ENCODE data around the gene DLEU7. TPM values are rescaled to one million over a fixed set of nuclear protein-coding genes. Genes with fewer than 3 reads are reported as not detected.
A peak's percentile ranks its signal among the peaks of the same experiment; 100 is the strongest.

Gene DLEU7
- total and polyA plus RNA-seq, 2 donors (not counting 1 experiment from before 2014, with no cell fraction given): 0.07 to 0.25 TPM

DNA sequence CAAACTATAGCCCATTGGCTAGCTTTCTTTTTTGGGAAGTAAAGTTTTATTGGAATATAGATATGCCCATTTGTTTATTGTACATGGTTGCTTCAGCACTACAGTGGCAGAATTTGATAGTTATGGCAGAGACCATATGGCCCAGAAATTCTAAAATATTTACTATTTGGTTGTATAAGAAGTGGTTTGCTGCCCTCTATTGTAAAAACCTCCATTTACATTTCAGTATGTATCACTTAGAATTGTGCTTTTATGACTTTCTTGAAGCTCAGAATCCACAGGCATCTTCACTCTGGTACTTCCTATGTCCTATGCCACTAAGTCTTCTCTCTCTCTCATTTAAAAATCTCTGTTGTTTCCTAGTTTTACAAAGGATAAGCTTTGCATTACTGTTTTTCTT is 37.7 kb downstream of the DLEU7 start:
- peaks cover 33% of the 10 kb centered on the region for H3K4me1 Mint-ChIP-seq
- Histone ChIP-seq H3K36me3 (replicated peaks in 1 of 2; ENCODE audit: control extremely low read depth in 1 of 2, control insufficient read depth in 1 of 2, extremely low read depth in 1 of 2, insufficient read depth in 2 of 2, low read length in 1 of 2) (no peaks in the 10 kb centered on the region), H3K79me2 (ENCODE audit: control insufficient read depth, insufficient read depth, low read length) (no peaks in the 10 kb centered on the region), H2AFZ (ENCODE audit: insufficient read depth, low read depth, low read length, poor library complexity, severe bottlenecking) (no peak overlapping the region), H3K4me2 (replicated peaks; ENCODE audit: low read depth, low read length, poor library complexity, severe bottlenecking) (no peak overlapping the region), H4K20me1 (ENCODE audit: control insufficient read depth, insufficient read depth, low read length, poor library complexity, severe bottlenecking) (no peaks in the 10 kb centered on the region), H3K27me3 (replicated peaks in 1 of 4; ENCODE audit: control extremely low read depth in 1 of 4, control insufficient read depth in 3 of 4, insufficient read depth in 4 of 4, low read length in 3 of 4) (no peaks in the 10 kb centered on the region), H3K9me3 (ENCODE audit: control extremely low read depth in 1 of 3, control insufficient read depth in 2 of 3, insufficient read depth in 1 of 3, low read length in 2 of 3) (peaks cover 0 to 10% (median 4%) of the 10 kb centered on the region in 3 donors), H3K4me3 (ENCODE audit: control extremely low read depth in 1 of 5, extremely low read depth in 1 of 5, insufficient read depth in 1 of 5, low read depth in 2 of 5, low read length in 4 of 5) (no peak overlapping the region), H3K4me1 (ENCODE audit: control insufficient read depth in 2 of 2, insufficient read depth in 2 of 2, low read length in 2 of 2) (peaks cover 22 to 23% of the 10 kb centered on the region in 2 donors), H3K9ac (ENCODE audit: low read length) (no peak overlapping the region), H3K27ac (ENCODE audit: low read length in 2 of 2) (no peak overlapping the region)
- H3K4me3 Mint-ChIP-seq: no peak overlapping the region
- no peaks in the 10 kb centered on the region for H3K27me3 Mint-ChIP-seq
- H3K9me3 Mint-ChIP-seq (ENCODE audit: insufficient read depth): peaks cover 2% of the 10 kb centered on the region
- ChIA-PET CTCF (interaction anchor here (0.5 to 3.2 kb wide), 6 partner anchors 54 to 829 kb away, joined by 3 to 21 read pairs (median 4); partner anchors contain the start of genes RNASEH2B and TRIM13), POLR2A (no interaction called here)
- intact Hi-C loops (cut with micrococcal nuclease): loop anchor here (10.0 kb wide), 1 partner anchor 571 kb away; no protein-coding TSS in a partner anchor
- ATAC-seq (ENCODE audit: low read depth) (no peak), DNase-seq (no peak)
- H3K27ac Mint-ChIP-seq: no peak overlapping the region
- no peak for TF ChIP-seq CTCF (IDR thresholded peaks at IDR 0.05)
- TF ChIP-seq EZH2 (IDR thresholded peaks at IDR 0.05; ENCODE audit: borderline replicate concordance, insufficient read depth, low read depth, low read length, poor library complexity, severe bottlenecking): no peak

DNA sequence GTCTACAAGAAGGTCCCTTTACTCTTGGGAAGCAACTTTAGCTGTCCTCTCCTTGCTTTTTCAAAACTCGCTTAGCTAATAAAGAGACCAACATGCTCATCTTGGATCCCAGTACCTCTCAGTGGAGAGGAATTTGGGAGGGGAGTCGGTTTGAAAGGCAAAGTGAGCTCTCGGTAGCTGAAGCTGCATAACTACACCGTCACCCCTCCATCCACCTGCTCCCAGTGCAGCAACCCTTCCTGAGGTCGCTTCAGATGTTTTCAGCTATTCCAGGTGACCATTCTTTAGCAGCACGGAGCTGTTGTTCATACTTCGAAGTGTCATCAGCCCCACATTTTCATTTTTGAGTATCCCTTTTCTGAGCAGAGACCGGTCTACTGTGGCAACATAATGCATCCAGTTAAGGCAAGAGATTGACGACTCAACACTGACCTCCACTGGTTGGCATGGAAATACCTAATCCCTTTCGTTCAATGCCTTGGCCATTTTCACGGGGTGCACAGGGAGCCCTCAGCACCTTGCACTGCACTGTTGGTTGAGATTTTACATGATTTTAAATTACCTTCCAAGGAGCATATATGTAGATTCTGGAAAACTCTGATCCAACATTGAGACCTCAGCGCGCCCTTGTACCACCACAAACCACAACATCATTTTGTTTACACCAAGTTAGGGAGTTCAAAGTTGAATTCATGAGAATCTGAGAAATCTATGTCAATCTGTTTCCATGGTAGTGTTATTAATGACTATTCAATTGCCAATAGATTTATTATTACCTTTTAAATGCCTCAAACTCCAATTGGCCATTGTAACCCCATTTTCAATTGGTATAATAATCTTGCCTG is 42.2 kb downstream of the DLEU7 start:
- DNase-seq: peak; percentile 91
- Histone ChIP-seq H3K4me3 (ENCODE audit: control extremely low read depth in 1 of 5, extremely low read depth in 1 of 5, insufficient read depth in 1 of 5, low read depth in 2 of 5, low read length in 4 of 5) (peak overlapping the region in 2 of 5 experiments; percentile 31 to 47), H3K4me2 (replicated peaks; ENCODE audit: low read depth, low read length, poor library complexity, severe bottlenecking) (peak overlapping the region; percentile 70), H3K79me2 (ENCODE audit: control insufficient read depth, insufficient read depth, low read length) (no peaks in the 10 kb centered on the region), H3K9ac (ENCODE audit: low read length) (peak overlapping the region; percentile 44), H3K27me3 (replicated peaks in 1 of 4; ENCODE audit: control extremely low read depth in 1 of 4, control insufficient read depth in 3 of 4, insufficient read depth in 4 of 4, low read length in 3 of 4) (no peaks in the 10 kb centered on the region), H4K20me1 (ENCODE audit: control insufficient read depth, insufficient read depth, low read length, poor library complexity, severe bottlenecking) (no peaks in the 10 kb centered on the region), H3K27ac (ENCODE audit: low read length in 2 of 2) (peak overlapping the region; percentile 78 to 88), H3K9me3 (ENCODE audit: control extremely low read depth in 1 of 3, control insufficient read depth in 2 of 3, insufficient read depth in 1 of 3, low read length in 2 of 3) (peaks cover 0 to 12% (median 4%) of the 10 kb centered on the region in 3 donors), H2AFZ (ENCODE audit: insufficient read depth, low read depth, low read length, poor library complexity, severe bottlenecking) (peak overlapping the region; percentile 63), H3K36me3 (replicated peaks in 1 of 2; ENCODE audit: control extremely low read depth in 1 of 2, control insufficient read depth in 1 of 2, extremely low read depth in 1 of 2, insufficient read depth in 2 of 2, low read length in 1 of 2) (no peaks in the 10 kb centered on the region), H3K4me1 (ENCODE audit: control insufficient read depth in 2 of 2, insufficient read depth in 2 of 2, low read length in 2 of 2) (peaks cover 46 to 47% of the 10 kb centered on the region in 2 donors)
- WGBS (ENCODE audit: insufficient coverage): 17% methylated on average over 8 of the region's 13 CpGs
- Mint-ChIP-seq H3K4me1 (peaks cover 44% of the 10 kb centered on the region), H3K4me3 (peak overlapping the region; percentile 73), H3K9me3 (ENCODE audit: insufficient read depth) (peaks cover 2% of the 10 kb centered on the region), H3K27me3 (no peaks in the 10 kb centered on the region), H3K27ac (peak overlapping the region; percentile 91)
- CTCF ChIA-PET: interaction anchor here (0.7 to 4.8 kb wide), 64 partner anchors 9 to 865 kb away, joined by 3 to 68 read pairs (median 5); partner anchors contain the start of genes RNASEH2B, SPRYD7 and TRIM13
- intact Hi-C loops (cut with micrococcal nuclease): loop anchor here (1.0 to 10.0 kb wide), 13 partner anchors 45 to 825 kb away; no protein-coding TSS in a partner anchor
- POLR2A ChIA-PET: interaction anchor here (1.0 to 1.9 kb wide), 10 partner anchors 108 to 804 kb away, joined by 4 to 19 read pairs (median 6); partner anchors contain the start of genes RNASEH2B and TRIM13
- peak; percentile 82 for ATAC-seq (ENCODE audit: low read depth)
- peak; percentile 85 for TF ChIP-seq CTCF (IDR thresholded peaks at IDR 0.05)
- TF ChIP-seq EZH2 (IDR thresholded peaks at IDR 0.05; ENCODE audit: borderline replicate concordance, insufficient read depth, low read depth, low read length, poor library complexity, severe bottlenecking): no peak
